ENCODE results near the gene RAB6B. TPM values are rescaled to one million over a fixed set of nuclear protein-coding genes. Genes with fewer than 3 reads are reported as not detected.

RAB6B gene
- total and polyA plus RNA-seq, 10 donors = 1.3 to 20.4 (median 8.5) TPM

DNA sequence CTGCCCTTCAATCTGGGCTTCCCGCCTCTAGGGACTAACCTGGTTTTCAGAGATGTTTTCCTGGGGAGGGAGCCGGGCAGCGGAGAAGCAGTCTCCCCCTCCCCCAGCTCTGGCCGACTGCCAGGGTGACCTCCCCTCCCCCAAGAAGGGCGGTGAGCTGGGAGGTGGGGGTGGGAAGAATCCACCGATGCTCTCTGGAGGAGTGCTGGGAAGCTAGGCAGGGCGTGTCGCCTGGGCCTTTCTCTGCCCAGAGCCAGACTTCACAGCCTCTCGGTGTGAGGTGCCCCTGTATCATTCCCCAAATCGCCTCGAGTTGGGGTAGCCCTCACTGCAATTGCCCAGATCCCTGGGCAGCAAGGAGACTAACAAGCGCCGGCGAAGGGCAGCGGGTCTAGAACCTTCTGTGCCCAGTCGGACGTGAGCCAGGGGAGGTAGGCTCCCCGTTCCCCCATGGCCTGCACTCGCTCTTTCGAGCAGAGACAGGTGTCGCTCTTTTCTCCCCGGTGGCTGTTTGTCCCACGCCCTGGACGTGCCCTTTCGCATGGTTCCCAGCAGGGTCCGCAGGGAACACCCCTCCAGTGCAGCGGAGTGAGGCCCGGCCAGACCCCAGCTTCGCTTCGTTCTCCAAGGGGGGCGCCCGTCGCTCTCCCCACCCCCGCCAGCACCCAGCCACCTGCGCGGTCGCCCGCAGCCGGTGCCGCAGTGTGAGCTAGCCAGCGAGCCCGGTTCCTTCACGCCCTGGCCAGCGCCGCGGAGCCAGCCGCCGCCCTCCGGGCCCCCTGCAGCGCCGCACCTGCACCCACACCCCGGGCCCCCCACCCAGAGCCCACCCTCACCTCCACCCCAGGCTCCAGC, 1.1 kb downstream of the RAB6B start:
- Histone ChIP-seq H3K4me1 (peaks cover 0 to 43% (median 31%) of the 10 kb centered on the region in 6 donors), H3K27ac (peak overlapping the region in 2 of 8 donors; percentile 59 to 61), H3K4me3 (peak overlapping the region; percentile 47 to 71 (median 49)), H3K27me3 (replicated peaks in 1 of 7) (peaks cover 0 to 54% (median 27%) of the 10 kb centered on the region in 7 donors), H3K36me3 (no peaks in the 10 kb centered on the region), H3K9me3 (no peaks in the 10 kb centered on the region)
- 15 to 23% (median 22%) methylated on average over 35 to 52 of the region's 52 CpGs for WGBS, 5 donors
- TF ChIP-seq, protein P1, sequence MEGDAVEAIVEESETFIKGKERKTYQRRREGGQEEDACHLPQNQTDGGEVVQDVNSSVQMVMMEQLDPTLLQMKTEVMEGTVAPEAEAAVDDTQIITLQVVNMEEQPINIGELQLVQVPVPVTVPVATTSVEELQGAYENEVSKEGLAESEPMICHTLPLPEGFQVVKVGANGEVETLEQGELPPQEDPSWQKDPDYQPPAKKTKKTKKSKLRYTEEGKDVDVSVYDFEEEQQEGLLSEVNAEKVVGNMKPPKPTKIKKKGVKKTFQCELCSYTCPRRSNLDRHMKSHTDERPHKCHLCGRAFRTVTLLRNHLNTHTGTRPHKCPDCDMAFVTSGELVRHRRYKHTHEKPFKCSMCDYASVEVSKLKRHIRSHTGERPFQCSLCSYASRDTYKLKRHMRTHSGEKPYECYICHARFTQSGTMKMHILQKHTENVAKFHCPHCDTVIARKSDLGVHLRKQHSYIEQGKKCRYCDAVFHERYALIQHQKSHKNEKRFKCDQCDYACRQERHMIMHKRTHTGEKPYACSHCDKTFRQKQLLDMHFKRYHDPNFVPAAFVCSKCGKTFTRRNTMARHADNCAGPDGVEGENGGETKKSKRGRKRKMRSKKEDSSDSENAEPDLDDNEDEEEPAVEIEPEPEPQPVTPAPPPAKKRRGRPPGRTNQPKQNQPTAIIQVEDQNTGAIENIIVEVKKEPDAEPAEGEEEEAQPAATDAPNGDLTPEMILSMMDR (IDR thresholded peaks at IDR 0.05 in 8 of 11, conservative IDR thresholded peaks at IDR 0.05 in 3 of 11) = no peak
- no peak for TF ChIP-seq POLR2A (IDR thresholded peaks at IDR 0.05)
- no peak for TF ChIP-seq POLR2AphosphoS5 (IDR thresholded peaks at IDR 0.05)
- DNase-seq = no peak
- intact Hi-C loops (cut with DNase I; ENCODE audit: low total_unique reads) = no loop called here

DNA sequence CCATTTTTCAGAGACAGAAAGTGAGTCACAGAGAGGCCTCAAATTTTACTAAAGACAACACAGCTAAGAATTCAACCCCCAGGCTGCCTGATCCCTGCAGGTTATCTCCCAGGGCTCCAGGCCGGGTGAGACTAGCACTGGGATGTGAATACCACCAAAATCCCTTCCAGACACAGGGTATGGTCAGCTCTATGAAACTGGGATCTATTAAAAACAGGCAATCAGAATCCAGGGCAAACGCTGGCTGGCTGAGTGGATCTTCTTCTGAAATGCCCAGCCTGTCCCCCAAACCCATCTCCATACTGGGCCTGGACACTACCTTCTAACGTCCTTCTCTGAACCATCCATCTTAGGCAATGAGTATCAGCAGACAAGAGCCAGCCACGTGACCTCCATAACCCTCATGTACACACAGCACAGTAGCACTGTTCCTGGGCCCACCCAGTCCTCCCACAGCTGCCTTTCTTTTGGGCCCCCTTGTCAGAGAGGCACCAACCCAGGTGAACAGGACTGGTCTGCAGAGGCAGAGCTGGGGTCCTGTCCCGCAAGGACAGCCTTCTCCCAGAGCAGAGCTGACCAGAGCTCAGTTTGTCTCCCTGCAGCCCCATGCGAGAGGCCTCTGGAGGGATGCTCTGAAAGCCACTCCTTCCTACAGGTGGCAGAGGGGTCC, 1.9 kb downstream of the RAB6B start:
- TF ChIP-seq POLR2A (IDR thresholded peaks at IDR 0.05) = no peak
- TF ChIP-seq, protein P1 (IDR thresholded peaks at IDR 0.05 in 8 of 11, conservative IDR thresholded peaks at IDR 0.05 in 3 of 11) = no peak
- TF ChIP-seq POLR2AphosphoS5 (IDR thresholded peaks at IDR 0.05) = no peak
- 76 to 97% (median 86%) methylated on average over 5 to 6 of the region's 6 CpGs for WGBS, 5 donors
- Histone ChIP-seq H3K27me3 (replicated peaks in 1 of 7) (peaks cover 0 to 54% (median 27%) of the 10 kb centered on the region in 7 donors), H3K27ac (peak overlapping the region in 2 of 8 donors; percentile 29 to 43), H3K9me3 (no peaks in the 10 kb centered on the region), H3K4me1 (peaks cover 0 to 43% (median 31%) of the 10 kb centered on the region in 6 donors), H3K36me3 (no peaks in the 10 kb centered on the region), H3K4me3 (peak overlapping the region in 3 of 8 donors; percentile 49 to 71 (median 49))
- intact Hi-C loops (cut with DNase I; ENCODE audit: low total_unique reads) = no loop called here
- no peak for DNase-seq

DNA sequence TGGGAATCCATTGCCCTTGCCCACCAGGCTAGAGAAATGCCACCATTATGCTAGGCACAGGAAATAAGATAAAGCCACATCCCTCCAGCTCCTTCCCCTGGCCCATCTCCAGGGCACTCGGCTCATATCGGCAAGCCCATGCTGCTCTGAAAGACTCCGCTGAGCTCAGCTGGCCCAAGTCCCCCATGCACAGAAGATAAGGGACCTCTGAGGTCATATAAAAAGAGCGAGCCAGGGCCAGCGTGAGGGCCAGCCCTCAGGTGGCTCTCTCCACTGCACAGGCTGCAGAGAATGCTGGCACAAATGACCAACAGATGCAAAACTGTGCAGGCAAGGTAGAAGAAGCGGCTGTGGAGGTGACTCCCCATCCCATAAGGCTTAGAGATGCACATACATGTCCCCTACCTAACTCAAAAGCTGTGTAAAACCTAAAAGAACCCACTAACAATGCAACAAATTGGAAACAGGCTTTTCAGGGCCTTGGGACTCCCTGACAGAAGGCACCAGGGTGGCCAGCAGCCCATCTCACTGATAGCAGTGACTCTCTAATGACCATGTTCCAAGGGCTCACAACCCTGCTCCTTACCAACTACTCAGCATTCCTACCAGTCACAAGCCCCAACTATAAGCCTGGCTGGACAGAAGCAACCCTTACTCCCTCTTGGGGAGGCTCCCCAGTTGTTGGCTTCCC, 3.0 kb downstream of the RAB6B start:
- 31 to 53% (median 40%) methylated on average over 4 to 6 of the region's 6 CpGs for WGBS, 5 donors
- Histone ChIP-seq H3K27me3 (replicated peaks in 1 of 7) (peaks cover 0 to 52% (median 27%) of the 10 kb centered on the region in 7 donors), H3K4me3 (no peak overlapping the region), H3K27ac (peak overlapping the region in 3 of 8 donors; percentile 16 to 43 (median 29)), H3K4me1 (peaks cover 0 to 49% (median 31%) of the 10 kb centered on the region in 6 donors), H3K9me3 (no peaks in the 10 kb centered on the region), H3K36me3 (no peaks in the 10 kb centered on the region)
- no peak for DNase-seq
- intact Hi-C loops (cut with DNase I; ENCODE audit: low total_unique reads) = no loop called here
- TF ChIP-seq POLR2A (IDR thresholded peaks at IDR 0.05) = no peak
- peak; percentile 14 to 68 (median 28) for TF ChIP-seq POLR2AphosphoS5 (IDR thresholded peaks at IDR 0.05)

DNA sequence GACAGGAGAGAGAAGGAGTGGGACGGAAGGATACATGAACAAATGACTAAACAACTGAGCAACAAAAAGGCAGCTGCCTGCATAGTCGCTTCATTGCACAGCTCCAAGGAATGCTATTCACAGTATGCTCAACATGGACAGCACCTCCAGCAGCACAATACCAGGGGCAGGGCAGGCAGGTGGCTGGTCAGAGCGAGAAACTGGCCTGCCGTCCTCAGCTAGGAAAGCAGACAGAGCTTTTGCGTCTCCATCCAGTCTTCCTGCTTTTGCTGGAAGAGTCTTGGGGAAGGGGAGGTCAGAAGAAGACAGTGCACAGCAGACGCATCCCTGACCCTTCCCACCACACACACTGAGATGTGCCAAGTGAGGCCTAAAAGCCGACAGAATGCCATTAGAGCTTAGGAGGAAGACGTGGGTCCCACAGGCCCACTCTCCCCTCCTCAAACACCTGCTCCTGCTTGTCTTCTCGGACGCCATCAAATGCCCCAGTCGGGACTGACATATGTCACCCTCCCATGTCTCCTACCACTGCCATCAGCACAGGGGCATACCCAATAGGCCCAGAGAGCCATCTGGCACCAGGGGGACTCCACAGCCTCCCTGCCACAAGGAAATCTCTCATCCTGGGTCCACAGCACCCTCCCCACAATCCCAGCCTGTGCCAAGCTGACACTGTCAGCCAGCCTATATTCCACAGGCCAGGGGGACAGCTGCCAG, 3.9 kb downstream of the RAB6B start:
- Histone ChIP-seq H3K9me3 (no peaks in the 10 kb centered on the region), H3K4me1 (peaks cover 0 to 51% (median 31%) of the 10 kb centered on the region in 6 donors), H3K27ac (peak overlapping the region in 1 of 8 donors; percentile 43), H3K36me3 (no peaks in the 10 kb centered on the region), H3K27me3 (replicated peaks in 1 of 7) (peaks cover 0 to 44% (median 27%) of the 10 kb centered on the region in 7 donors), H3K4me3 (no peak overlapping the region)
- no peak for TF ChIP-seq POLR2AphosphoS5 (IDR thresholded peaks at IDR 0.05)
- TF ChIP-seq POLR2A (IDR thresholded peaks at IDR 0.05) = no peak
- TF ChIP-seq, protein P1 (IDR thresholded peaks at IDR 0.05 in 8 of 11, conservative IDR thresholded peaks at IDR 0.05 in 3 of 11) = no peak
- intact Hi-C loops (cut with DNase I; ENCODE audit: low total_unique reads) = no loop called here
- 88 to 98% (median 93%) methylated on average over 11 of the region's 11 CpGs for WGBS, 5 donors
- DNase-seq = peak; percentile 62
